GM12864 (cell line): ENCODE results near the gene NMT2.

Experiments
- DNase-seq: peaks from one replicate; pipeline ENCODE4 v3.0.0-alpha.2; 2011; ENCODE audit warnings: low read depth
- H3K4me3 ChIP-seq: 2 replicates; pipeline ENCODE4 v1.5.1; 2011; ENCODE audit warnings: mild to moderate bottlenecking, low read depth, low read length, control low read depth
- TF ChIP-seq, protein P1 (sequence below): IDR thresholded peaks from 2 replicates; pipeline ENCODE4 v1.5.1; 2011; ENCODE audit warnings: low read depth, mild to moderate bottlenecking, moderate library complexity, low read length, control low read depth, inconsistent platforms; ENCODE audit errors: missing control alignments

Gene NMT2

GRCh38 chr10:15155978-15156656 is 12.4 kb downstream of the NMT2 start:
- no peak overlapping the region for H3K4me3 ChIP-seq
- DNase-seq: no peak
- TF ChIP-seq, protein P1, sequence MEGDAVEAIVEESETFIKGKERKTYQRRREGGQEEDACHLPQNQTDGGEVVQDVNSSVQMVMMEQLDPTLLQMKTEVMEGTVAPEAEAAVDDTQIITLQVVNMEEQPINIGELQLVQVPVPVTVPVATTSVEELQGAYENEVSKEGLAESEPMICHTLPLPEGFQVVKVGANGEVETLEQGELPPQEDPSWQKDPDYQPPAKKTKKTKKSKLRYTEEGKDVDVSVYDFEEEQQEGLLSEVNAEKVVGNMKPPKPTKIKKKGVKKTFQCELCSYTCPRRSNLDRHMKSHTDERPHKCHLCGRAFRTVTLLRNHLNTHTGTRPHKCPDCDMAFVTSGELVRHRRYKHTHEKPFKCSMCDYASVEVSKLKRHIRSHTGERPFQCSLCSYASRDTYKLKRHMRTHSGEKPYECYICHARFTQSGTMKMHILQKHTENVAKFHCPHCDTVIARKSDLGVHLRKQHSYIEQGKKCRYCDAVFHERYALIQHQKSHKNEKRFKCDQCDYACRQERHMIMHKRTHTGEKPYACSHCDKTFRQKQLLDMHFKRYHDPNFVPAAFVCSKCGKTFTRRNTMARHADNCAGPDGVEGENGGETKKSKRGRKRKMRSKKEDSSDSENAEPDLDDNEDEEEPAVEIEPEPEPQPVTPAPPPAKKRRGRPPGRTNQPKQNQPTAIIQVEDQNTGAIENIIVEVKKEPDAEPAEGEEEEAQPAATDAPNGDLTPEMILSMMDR: no peak

DNA sequence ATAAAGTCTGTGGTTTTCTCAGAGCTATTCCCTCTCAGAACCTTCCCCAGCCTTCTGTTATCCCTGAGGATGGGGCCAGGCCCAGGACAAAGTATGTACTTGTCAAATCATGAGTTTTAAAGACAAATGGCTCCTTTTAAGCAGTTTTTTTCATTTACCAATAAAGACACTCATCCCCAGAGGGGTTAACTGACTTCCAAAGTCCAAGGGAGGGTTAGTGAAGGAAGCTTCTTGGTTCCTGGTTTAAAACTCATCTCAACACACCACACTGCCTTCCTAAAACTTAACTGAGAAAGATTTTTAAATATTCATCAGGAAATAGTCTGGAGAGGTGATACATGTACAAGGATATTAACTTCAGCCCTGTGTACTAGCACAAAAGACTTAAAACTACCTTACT is 15.9 kb downstream of the NMT2 start:
- no peak for DNase-seq

DNA sequence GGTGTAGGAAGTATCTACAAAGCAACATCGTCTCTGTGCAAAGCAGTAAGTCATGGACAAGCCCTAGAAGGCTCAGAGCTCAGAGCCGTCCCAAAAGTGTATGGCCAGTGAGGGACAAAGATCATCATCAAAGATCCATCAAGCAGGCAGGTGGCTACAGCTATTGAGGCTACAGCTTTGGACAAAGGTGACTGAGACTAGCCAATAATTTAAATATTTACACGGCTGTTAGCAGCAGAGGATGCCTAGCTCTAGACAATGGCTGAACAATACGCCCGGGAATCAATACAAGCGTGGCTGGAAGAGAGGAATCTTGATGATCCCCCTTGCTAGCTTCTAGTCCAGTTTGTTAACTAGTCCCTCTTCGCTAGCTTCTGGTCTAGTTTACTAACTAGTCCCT is 17.9 kb downstream of the NMT2 start:
- TF ChIP-seq, protein P1: no peak
- no peak for DNase-seq
- no peak overlapping the region for H3K4me3 ChIP-seq

More for the DNA sequence above, 15.9 kb downstream of the NMT2 start:
- TF ChIP-seq, protein P1: no peak
- no peak overlapping the region for H3K4me3 ChIP-seq

GRCh38 chr10:15149042-15149771 is 19.3 kb downstream of the NMT2 start:
- TF ChIP-seq, protein P1: no peak
- H3K4me3 ChIP-seq: no peak overlapping the region
- no peak for DNase-seq

- H3K4me3 ChIP-seq: no peak overlapping the region
- DNase-seq: no peak
- TF ChIP-seq, protein P1: no peak
Observed at GRCh38 chr10:15147594-15148392, 20.7 kb downstream of the NMT2 start.

DNA sequence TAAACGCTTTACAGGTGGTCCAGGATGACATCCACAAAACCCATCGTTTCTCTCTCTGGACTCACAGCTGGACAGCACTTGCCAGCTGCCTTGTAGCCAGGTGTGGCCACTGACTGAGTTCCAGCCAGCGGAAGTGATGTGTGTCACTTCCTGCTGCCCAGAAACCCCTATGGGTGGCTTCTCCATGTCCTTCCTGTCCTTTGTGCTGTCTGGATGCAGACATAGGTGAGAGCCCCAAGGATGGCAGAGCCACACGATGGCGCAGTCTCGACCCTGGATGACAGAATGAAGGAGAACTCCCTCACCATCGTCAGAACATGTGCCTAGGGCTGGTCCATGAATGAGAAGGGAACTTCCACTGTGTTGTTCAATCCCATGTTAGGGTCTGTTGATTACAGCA is 22.1 kb downstream of the NMT2 start:
- DNase-seq: no peak
- TF ChIP-seq, protein P1: no peak
- no peak overlapping the region for H3K4me3 ChIP-seq
